NCI-H1048 (cell line): Measurements from ENCODE around the gene CTNNBL1.

Experiments
- DNase-seq: peaks from one replicate; lab custom pipeline; 2025; lab: John Stamatoyannopoulos, UW

The CTNNBL1 gene

GRCh38 chr20:37901654-37902503 is 208.0 kb downstream of the CTNNBL1 start:
- DNase-seq = no peak

- no peak for DNase-seq
Measured at GRCh38 chr20:37902504-37903313, 208.9 kb downstream of the CTNNBL1 start, which contains the start of gene VSTM2L. Gene VSTM2L (plus strand): TSS chr20:37903127. CDS start chr20:37903351, 224 bp downstream.

GRCh38 chr20:37903317-37904007 is 209.6 kb downstream of the CTNNBL1 start:
- DNase-seq = no peak

- no peak for DNase-seq
Measured at GRCh38 chr20:37904008-37904642, 210.3 kb downstream of the CTNNBL1 start.

DNA sequence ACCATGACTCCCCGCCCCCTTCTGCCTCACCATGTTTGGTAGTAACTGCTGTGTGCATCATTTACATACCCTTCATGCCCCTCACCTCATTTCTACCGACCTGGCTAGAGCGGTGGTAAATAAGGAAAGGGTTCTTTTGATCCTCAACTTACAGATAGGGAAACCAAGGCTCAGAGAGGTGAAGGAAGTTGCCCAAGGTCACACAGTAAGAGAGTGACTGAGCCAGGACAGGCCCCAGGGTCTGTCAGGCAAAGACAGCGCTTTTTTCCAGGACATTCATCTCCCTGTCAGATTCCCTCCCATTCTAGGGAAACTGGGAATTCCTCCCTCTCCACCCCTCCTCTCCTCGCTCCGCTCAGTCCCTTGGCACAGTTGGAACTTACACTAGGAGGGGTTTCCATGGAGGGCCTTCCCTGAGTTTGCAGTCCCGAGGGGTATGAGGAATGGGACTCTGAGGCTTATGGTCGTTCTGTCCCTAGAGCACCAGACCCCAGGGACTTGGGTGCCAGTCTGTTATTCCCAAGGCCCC is 211.1 kb downstream of the CTNNBL1 start:
- no peak for DNase-seq

- DNase-seq = no peak
Measured at GRCh38 chr20:37905671-37906613, 212.1 kb downstream of the CTNNBL1 start.

GRCh38 chr20:37907330-37907676 is 213.5 kb downstream of the CTNNBL1 start:
- DNase-seq = no peak

- no peak for DNase-seq
Measured at GRCh38 chr20:37907677-37908401, 214.0 kb downstream of the CTNNBL1 start.

DNA sequence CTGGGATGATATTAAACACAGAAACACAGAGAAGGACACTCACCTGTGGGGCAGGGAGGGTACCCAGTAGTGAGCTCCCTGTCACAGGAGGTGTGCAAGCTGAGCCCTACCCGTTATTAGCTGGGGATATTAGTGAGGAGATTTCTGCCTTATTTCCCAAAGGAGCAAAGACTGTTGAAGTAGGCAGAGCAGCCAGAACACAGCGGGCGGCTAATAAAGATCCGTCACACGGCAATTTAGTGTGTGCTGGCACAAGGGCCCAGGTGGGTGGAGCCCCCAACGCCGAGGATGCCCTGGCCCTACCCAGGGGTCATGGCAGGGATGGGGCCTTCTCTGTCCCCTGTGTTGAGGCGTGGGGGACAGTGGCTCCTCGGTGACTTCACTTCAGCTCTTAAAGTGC is 217.4 kb downstream of the CTNNBL1 start:
- DNase-seq = no peak

GRCh38 chr20:37911838-37912281 is 218.0 kb downstream of the CTNNBL1 start:
- no peak for DNase-seq

DNA sequence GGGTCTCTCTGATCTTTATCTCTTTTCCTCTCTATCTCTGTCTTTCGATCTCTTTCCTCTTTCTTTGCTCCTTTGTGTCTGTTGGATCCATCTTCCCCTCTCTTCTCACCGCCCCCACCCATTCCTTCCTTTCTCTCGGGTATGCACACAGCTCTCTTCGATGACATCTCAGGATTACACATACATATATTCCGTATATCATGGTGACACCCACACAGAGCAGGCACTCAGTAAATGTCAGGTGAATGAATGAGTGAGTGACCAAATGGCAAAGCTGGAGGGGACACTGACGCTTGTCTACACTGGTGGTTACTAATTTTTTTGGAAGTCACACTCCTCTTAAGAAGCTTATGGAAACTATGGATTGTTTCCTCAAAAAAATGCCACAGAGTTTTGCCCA is 219.0 kb downstream of the CTNNBL1 start:
- no peak for DNase-seq

DNA sequence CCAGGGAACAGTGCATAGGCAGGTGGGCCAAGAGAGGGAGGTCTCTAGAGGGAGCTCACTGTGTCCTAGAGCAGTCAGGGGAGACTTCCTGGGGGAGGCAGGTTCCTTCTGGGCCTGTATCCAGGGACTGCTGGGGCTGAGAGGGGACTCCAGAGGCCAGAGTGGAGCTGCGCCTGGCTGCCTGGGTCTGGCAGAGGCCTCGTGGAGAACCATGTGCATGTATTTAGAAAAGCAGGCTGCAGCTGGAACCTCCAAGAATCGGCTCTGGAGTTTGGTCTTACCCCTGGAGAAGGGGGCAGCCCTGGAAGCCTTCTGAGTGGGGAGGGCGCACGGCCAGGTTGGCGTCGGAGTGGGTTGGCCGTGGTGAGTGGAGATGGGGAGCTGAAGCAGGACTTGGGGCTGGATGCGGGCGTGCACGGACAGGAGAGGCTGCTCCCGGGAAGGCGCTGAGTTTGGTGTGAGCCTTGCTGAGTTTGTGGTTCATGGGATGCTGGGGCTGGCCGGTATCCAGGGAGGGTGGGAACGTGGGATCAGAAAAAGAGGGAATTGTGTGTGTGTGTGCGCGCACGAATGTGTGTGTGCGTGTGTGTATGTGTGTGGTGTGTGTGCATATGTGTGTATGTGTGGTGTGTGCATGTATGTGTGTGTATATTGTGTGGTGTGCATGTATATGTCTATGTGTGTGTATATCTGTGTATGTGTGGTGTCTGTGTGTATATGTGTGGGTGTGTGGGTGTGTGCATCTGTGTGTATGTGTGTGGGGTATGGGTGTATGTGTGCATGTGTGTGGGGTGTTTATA is 219.9 kb downstream of the CTNNBL1 start:
- DNase-seq = no peak

DNA sequence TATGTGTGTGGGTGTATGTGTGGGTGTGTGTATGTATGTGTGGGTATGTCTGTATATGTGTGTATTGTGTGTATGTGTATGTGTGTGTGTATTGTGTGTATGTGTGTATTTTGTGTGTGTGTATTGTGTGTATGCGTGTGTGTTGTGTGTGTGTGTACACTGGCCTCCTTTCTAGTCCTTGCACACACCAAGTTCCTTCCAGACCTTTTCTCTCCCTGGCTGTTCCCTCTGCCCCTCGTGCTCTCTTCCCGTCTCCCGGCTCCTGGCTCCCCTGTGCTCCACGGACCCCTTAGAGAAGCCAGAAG is 220.5 kb downstream of the CTNNBL1 start:
- no peak for DNase-seq

- DNase-seq = no peak
Measured at GRCh38 chr20:37914672-37915433, 221.0 kb downstream of the CTNNBL1 start.

- DNase-seq = no peak
Measured at GRCh38 chr20:37915434-37915787, 221.6 kb downstream of the CTNNBL1 start.

- DNase-seq = no peak
Measured at GRCh38 chr20:37915800-37916570, 222.2 kb downstream of the CTNNBL1 start.

DNA sequence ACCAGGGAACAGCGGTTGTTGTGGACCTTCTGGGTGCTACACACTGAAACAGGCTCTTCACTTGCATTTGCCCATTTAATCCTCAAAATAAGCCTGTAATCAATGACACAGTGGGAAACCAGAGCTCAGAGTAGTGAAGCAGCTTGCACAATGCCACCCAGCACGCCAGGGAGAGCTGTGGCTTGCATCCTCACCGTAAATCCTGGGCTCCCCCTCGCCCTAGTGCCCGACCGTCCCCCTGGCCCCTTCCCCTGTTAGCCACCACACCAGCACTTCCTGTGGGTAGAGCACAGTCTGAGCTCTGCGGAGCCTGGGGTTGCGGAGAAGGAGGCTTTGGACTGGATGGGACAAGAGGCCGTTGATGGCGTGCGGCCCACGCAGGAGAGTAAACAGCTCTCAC is 223.6 kb downstream of the CTNNBL1 start:
- DNase-seq = no peak

GRCh38 chr20:37918035-37918434 is 224.2 kb downstream of the CTNNBL1 start:
- no peak for DNase-seq
